GM12892 (cell line): ENCODE results near the gene EIF4G1.

Experiments used
- POLR2A ChIP-seq: IDR thresholded peaks from 2 replicates; pipeline ENCODE4 v1.6.1; 2011; ENCODE audit warnings: low read depth, low read length, control low read depth
- POLR2AphosphoS5 ChIP-seq: IDR thresholded peaks from 2 replicates; pipeline ENCODE4 v1.6.1; 2011; ENCODE audit warnings: low read depth, low read length, control low read depth

GRCh38 chr3:184290331-184290730 is 24.1 kb upstream of the EIF4G1 start:
- no peak for TF ChIP-seq POLR2AphosphoS5
- no peak for TF ChIP-seq POLR2A
